Erythroblast (primary cell): ENCODE results near the gene DEGS1.

Experiments
- GATA1 ChIP-seq: IDR thresholded peaks from 2 replicates; pipeline ENCODE4 v1.6.1; 2011; ENCODE audit warnings: low read depth, mild to moderate bottlenecking, control low read depth, low read length, moderate library complexity
- POLR2A ChIP-seq: IDR thresholded peaks from 2 replicates; pipeline ENCODE4 v1.6.1; 2011; ENCODE audit warnings: mild to moderate bottlenecking, low read length

GRCh38 chr1:224189561-224189960 is 6.5 kb downstream of the DEGS1 start:
- TF ChIP-seq POLR2A, result no peak
- no peak for TF ChIP-seq GATA1
